ENCODE measurements around the gene ALKBH3. TPM values are rescaled to one million over a fixed set of nuclear protein-coding genes. Genes with fewer than 3 reads are reported as not detected.
A peak's percentile ranks its signal among the peaks of the same experiment; 100 is the strongest.

Gene ALKBH3
- total RNA-seq, 1 donor from 2014 or later = 37.4 TPM

GRCh38 chr11:43950311-43950855, 69.8 kb downstream of the ALKBH3 start:
- Histone ChIP-seq H3K9ac (no peak overlapping the region), H3K36me3 (no peaks in the 10 kb centered on the region), H3K4me2 (no peak overlapping the region), H4K20me1 (ENCODE audit: low read depth) (no peaks in the 10 kb centered on the region), H3K27me3 (peaks cover 10% of the 10 kb centered on the region), H3K79me2 (ENCODE audit: low read depth) (no peaks in the 10 kb centered on the region), H3K27ac (no peak overlapping the region), H3K4me3 (no peak overlapping the region), H3K4me1 (peaks cover 14% of the 10 kb centered on the region), H3K9me3 (ENCODE audit: low read depth) (no peaks in the 10 kb centered on the region), H3F3A (ENCODE audit: low read depth) (peaks cover 9% of the 10 kb centered on the region), H2AFZ (replicated peaks) (no peak overlapping the region)
- Mint-ChIP-seq H3K27ac (no peak overlapping the region), H3K27me3 (ENCODE audit: insufficient read depth, low read depth) (peaks cover 21% of the 10 kb centered on the region), H3K9me3 (no peaks in the 10 kb centered on the region), H3K36me3 (no peaks in the 10 kb centered on the region), H3K4me3 (no peak overlapping the region), H3K4me1 (peaks cover 9% of the 10 kb centered on the region)
- no peak for DNase-seq (ENCODE audit: low spot score)
- no peak for TF ChIP-seq CTCF (IDR thresholded peaks at IDR 0.05)
- no peak for TF ChIP-seq EZH2 (IDR thresholded peaks at IDR 0.05)
- TF ChIP-seq EZH2phosphoT487 (IDR thresholded peaks at IDR 0.05) = no peak

GRCh38 chr11:43951231-43951630, 70.6 kb downstream of the ALKBH3 start:
- H2AFZ ChIP-seq (replicated peaks) = no peak overlapping the region
- Mint-ChIP-seq H3K27ac (no peak overlapping the region), H3K27me3 (ENCODE audit: insufficient read depth, low read depth) (peaks cover 17% of the 10 kb centered on the region), H3K4me3 (no peak overlapping the region), H3K4me1 (peaks cover 10% of the 10 kb centered on the region), H3K9me3 (no peaks in the 10 kb centered on the region), H3K36me3 (no peaks in the 10 kb centered on the region)
- peak; percentile 37 for DNase-seq (ENCODE audit: low spot score)
- TF ChIP-seq EZH2 (IDR thresholded peaks at IDR 0.05) = no peak
- TF ChIP-seq CTCF (IDR thresholded peaks at IDR 0.05) = no peak
- TF ChIP-seq EZH2phosphoT487 (IDR thresholded peaks at IDR 0.05) = no peak
- H3F3A ChIP-seq (ENCODE audit: low read depth) = peaks cover 9% of the 10 kb centered on the region
- H3K27me3 ChIP-seq = peaks cover 2% of the 10 kb centered on the region
- no peaks in the 10 kb centered on the region for H3K9me3 ChIP-seq (ENCODE audit: low read depth)
- H3K4me1 ChIP-seq = peaks cover 14% of the 10 kb centered on the region
- H3K79me2 ChIP-seq (ENCODE audit: low read depth) = no peaks in the 10 kb centered on the region
- no peak overlapping the region for H3K4me2 ChIP-seq
- H3K4me3 ChIP-seq = no peak overlapping the region
- no peak overlapping the region for H3K27ac ChIP-seq
- H4K20me1 ChIP-seq (ENCODE audit: low read depth) = no peaks in the 10 kb centered on the region
- H3K36me3 ChIP-seq = no peaks in the 10 kb centered on the region
- no peak overlapping the region for H3K9ac ChIP-seq

GRCh38 chr11:43952020-43952400, 71.4 kb downstream of the ALKBH3 start:
- Mint-ChIP-seq H3K9me3 (peaks cover 1% of the 10 kb centered on the region), H3K27ac (no peak overlapping the region), H3K4me1 (peaks cover 7% of the 10 kb centered on the region), H3K27me3 (ENCODE audit: insufficient read depth, low read depth) (peaks cover 14% of the 10 kb centered on the region), H3K4me3 (no peak overlapping the region), H3K36me3 (no peaks in the 10 kb centered on the region)
- Histone ChIP-seq H3F3A (ENCODE audit: low read depth) (peaks cover 9% of the 10 kb centered on the region), H3K27me3 (no peaks in the 10 kb centered on the region), H3K9me3 (ENCODE audit: low read depth) (no peaks in the 10 kb centered on the region), H3K36me3 (no peaks in the 10 kb centered on the region), H4K20me1 (ENCODE audit: low read depth) (no peaks in the 10 kb centered on the region), H3K4me1 (peaks cover 14% of the 10 kb centered on the region), H3K4me3 (no peak overlapping the region), H2AFZ (replicated peaks) (no peak overlapping the region), H3K79me2 (ENCODE audit: low read depth) (no peaks in the 10 kb centered on the region), H3K27ac (no peak overlapping the region), H3K9ac (no peak overlapping the region), H3K4me2 (no peak overlapping the region)
- TF ChIP-seq EZH2 (IDR thresholded peaks at IDR 0.05) (no peak), CTCF (IDR thresholded peaks at IDR 0.05) (no peak), EZH2phosphoT487 (IDR thresholded peaks at IDR 0.05) (no peak)
- DNase-seq (ENCODE audit: low spot score) = no peak
